WTC11 (cell line): ENCODE measurements around the gene NTRK3.

ENCODE experiments used
- E2F1 ChIP-seq: sonication (generic); formaldehyde crosslinking; IDR thresholded peaks from 2 replicates; pipeline ENCODE4 v1.8.0; 2022; ENCODE audit warnings: mild to moderate bottlenecking, missing genetic modification reagents
- ELF4 ChIP-seq: sonication (generic); formaldehyde crosslinking; IDR thresholded peaks from 2 replicates; pipeline ENCODE4 v1.8.1; 2022; ENCODE audit warnings: low read depth, mild to moderate bottlenecking, moderate library complexity, missing genetic modification reagents
- USF1 ChIP-seq: sonication (generic); formaldehyde crosslinking; IDR thresholded peaks from 2 replicates; pipeline ENCODE4 v1.8.0; 2022; ENCODE audit warnings: mild to moderate bottlenecking, missing genetic modification reagents
- TF ChIP-seq, protein P1 (sequence below): sonication (generic); formaldehyde crosslinking; conservative IDR thresholded peaks from 2 replicates; pipeline ENCODE4 v1.8.1; 2023; ENCODE audit warnings: mild to moderate bottlenecking, low read depth, missing genetic modification reagents, moderate library complexity

GRCh38 chr15:87986776-87987175 is 269.8 kb downstream of the NTRK3 start:
- no peak for TF ChIP-seq USF1 (CRISPR knock-in tag)
- no peak for TF ChIP-seq ELF4 (CRISPR knock-in tag)
- no peak for TF ChIP-seq E2F1 (CRISPR knock-in tag)
- TF ChIP-seq, protein P1, sequence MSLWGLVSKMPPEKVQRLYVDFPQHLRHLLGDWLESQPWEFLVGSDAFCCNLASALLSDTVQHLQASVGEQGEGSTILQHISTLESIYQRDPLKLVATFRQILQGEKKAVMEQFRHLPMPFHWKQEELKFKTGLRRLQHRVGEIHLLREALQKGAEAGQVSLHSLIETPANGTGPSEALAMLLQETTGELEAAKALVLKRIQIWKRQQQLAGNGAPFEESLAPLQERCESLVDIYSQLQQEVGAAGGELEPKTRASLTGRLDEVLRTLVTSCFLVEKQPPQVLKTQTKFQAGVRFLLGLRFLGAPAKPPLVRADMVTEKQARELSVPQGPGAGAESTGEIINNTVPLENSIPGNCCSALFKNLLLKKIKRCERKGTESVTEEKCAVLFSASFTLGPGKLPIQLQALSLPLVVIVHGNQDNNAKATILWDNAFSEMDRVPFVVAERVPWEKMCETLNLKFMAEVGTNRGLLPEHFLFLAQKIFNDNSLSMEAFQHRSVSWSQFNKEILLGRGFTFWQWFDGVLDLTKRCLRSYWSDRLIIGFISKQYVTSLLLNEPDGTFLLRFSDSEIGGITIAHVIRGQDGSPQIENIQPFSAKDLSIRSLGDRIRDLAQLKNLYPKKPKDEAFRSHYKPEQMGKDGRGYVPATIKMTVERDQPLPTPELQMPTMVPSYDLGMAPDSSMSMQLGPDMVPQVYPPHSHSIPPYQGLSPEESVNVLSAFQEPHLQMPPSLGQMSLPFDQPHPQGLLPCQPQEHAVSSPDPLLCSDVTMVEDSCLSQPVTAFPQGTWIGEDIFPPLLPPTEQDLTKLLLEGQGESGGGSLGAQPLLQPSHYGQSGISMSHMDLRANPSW (CRISPR knock-in tag), result no peak
